K562 (cell line): ENCODE measurements around the gene CTCF. TPM values are rescaled to one million over a fixed set of nuclear protein-coding genes. Genes with fewer than 3 reads are reported as not detected.

Experiments used
- ATAC-seq: fragments of 200-7000 bp; cut with Tn5 transposase; 3 replicates; pipeline ENCODE4 v1.9.1; 2020; ENCODE audit warnings: moderate library complexity
- BruUV-seq: library from RNA; stranded (reverse); fragments of 400-500 nt; replicated peaks from 2 replicates; lab custom pipeline; 2021; lab: Mats Ljungman, UMichigan
- CTCF ChIA-PET: fragments of 300-600 bp; formaldehyde crosslinking; extraction: SDS; loops from one replicate; lab custom pipeline; 2021; ENCODE audit warnings: low intra/inter-chr PET ratio; lab: Yijun Ruan, JAX
- POLR2A ChIA-PET: fragments of 300-600, 350-650 bp; sonication (Branson Sonifier 250); formaldehyde crosslinking; extraction: SDS; loops from one replicate; lab custom pipeline; 2021; ENCODE audit warnings: antibody characterized with exemption, inconsistent platforms; lab: Yijun Ruan, JAX
- DNase-seq, 4 experiments: peaks; one replicate each; pipeline versions ENCODE4 v3.0.0 to v3.0.0-alpha.2; 2011 to 2018; ENCODE audit warnings: low spot score in 3 of 4, mixed read lengths in 3 of 4; ENCODE audit errors: extremely low read depth in 1 of 4
- FAIRE-seq: peaks from 2 replicates; lab custom pipeline; 2011; peaks lifted over from hg19 to GRCh38; lab: Jason Lieb, UNC
- H2AFZ ChIP-seq: 2 replicates; pipeline ENCODE4 v1.6.0; 2011; ENCODE audit warnings: low read depth, low read length, control low read depth, inconsistent platforms
- H3K27ac ChIP-seq: fragments of 200-600 bp; 3 replicates; pipeline ENCODE4 v1.8.0; 2011; ENCODE audit warnings: low read depth, mild to moderate bottlenecking, control low read depth, inconsistent platforms, low read length, moderate library complexity, mixed read lengths; ENCODE audit errors: extremely low read depth
- H3K27me3 ChIP-seq, 2 experiments: fragments of 300-600 bp in 1 of 2; 2 replicates in 1 of 2; 3 replicates in 1 of 2; pipeline versions ENCODE4 v1.6.0 to v1.8.0; 2011; ENCODE audit warnings: inconsistent platforms in 2 of 2, low read length in 2 of 2, mild to moderate bottlenecking in 1 of 2, mixed read lengths in 1 of 2, moderate library complexity in 1 of 2; ENCODE audit not compliant: control insufficient read depth in 2 of 2, insufficient read depth in 2 of 2
- H3K36me3 ChIP-seq: fragments of 300-600 bp; 3 replicates; pipeline ENCODE4 v1.8.0; 2011; ENCODE audit warnings: mild to moderate bottlenecking, low read length, inconsistent platforms; ENCODE audit not compliant: control insufficient read depth, insufficient read depth
- H3K4me1 ChIP-seq, 2 experiments: fragments of 200-600 bp in 1 of 2; replicated peaks in 1 of 2; 2 replicates in 1 of 2; 3 replicates in 1 of 2; pipeline versions ENCODE4 v1.5.1 to v1.8.0; 2011; ENCODE audit warnings: inconsistent platforms in 2 of 2, low read length in 2 of 2, mild to moderate bottlenecking in 1 of 2, mixed read lengths in 1 of 2, moderate library complexity in 1 of 2; ENCODE audit not compliant: control insufficient read depth in 2 of 2, insufficient read depth in 2 of 2
- H3K4me2 ChIP-seq: 2 replicates; pipeline ENCODE4 v1.6.1; 2011; ENCODE audit warnings: low read length, control low read depth, inconsistent platforms, mixed read lengths; ENCODE audit not compliant: insufficient read depth
- H3K4me3 ChIP-seq: fragments of 200-600 bp; sonication (generic), shearing (Covaris generic); 2 replicates; pipeline ENCODE4 v1.5.1; 2016; ENCODE audit warnings: control low read depth, inconsistent platforms
- H3K79me2 ChIP-seq: fragments of 200-600 bp; 3 replicates; pipeline ENCODE4 v1.8.0; 2011; ENCODE audit warnings: low read length, inconsistent platforms; ENCODE audit not compliant: control insufficient read depth, insufficient read depth
- H3K9ac ChIP-seq, 2 experiments: 2 replicates each; pipeline versions ENCODE4 v1.6.0 to v1.6.1; 2011; ENCODE audit warnings: low read depth in 2 of 2, low read length in 2 of 2, control low read depth in 1 of 2, inconsistent platforms in 1 of 2, mild to moderate bottlenecking in 1 of 2, mixed read lengths in 1 of 2; ENCODE audit not compliant: insufficient read depth in 1 of 2
- H3K9me1 ChIP-seq: one replicate; pipeline ENCODE4 v1.6.0; 2011; ENCODE audit warnings: inconsistent platforms, mild to moderate bottlenecking, low read length, moderate library complexity; ENCODE audit not compliant: control insufficient read depth, insufficient read depth
- H3K9me3 ChIP-seq: replicated peaks from 2 replicates; pipeline ENCODE4 v1.5.1; 2011; ENCODE audit warnings: low read depth, low read length, inconsistent platforms; ENCODE audit not compliant: control insufficient read depth, insufficient read depth
- H4K20me1 ChIP-seq: replicated peaks from 2 replicates; pipeline ENCODE4 v1.6.1; 2011; ENCODE audit warnings: low read length, inconsistent platforms, mixed read lengths; ENCODE audit not compliant: control insufficient read depth, insufficient read depth
- DIDO1 ChIP-seq: fragments of 450-650 bp; IDR thresholded peaks from 2 replicates; pipeline ENCODE4 v1.6.1; 2016; ENCODE audit warnings: low read depth, missing biosample characterization, missing genetic modification characterization
- DPF2 ChIP-seq: fragments of 450-650 bp; IDR thresholded peaks from 2 replicates; pipeline ENCODE4 v1.6.1; 2016
- KLF10 ChIP-seq: fragments of 250-450 bp; sonication (Bioruptor Pico); IDR thresholded peaks from 2 replicates; pipeline ENCODE4 v1.6.1; 2021; ENCODE audit warnings: matching md5 sums
- MXI1 ChIP-seq: IDR thresholded peaks from 2 replicates; pipeline ENCODE4 v1.6.1; 2011; ENCODE audit warnings: low read depth, mild to moderate bottlenecking, improper control_type of control experiment, low read length
- NCOR1 ChIP-seq: fragments of 450-650 bp; IDR thresholded peaks from 2 replicates; pipeline ENCODE4 v1.6.1; 2016; ENCODE audit warnings: mild to moderate bottlenecking, moderate library complexity
- WGBS: fragments of 100-300 bp; shearing (Covaris generic); methylation state at CpG from one replicate; pipeline ENCODE4 v1.1.6; 2016; ENCODE audit warnings: low coverage, mixed read lengths; ENCODE audit not compliant: insufficient coverage; ENCODE audit errors: missing lambda C conversion rate; 5-methylcytosine and 5-hydroxymethylcytosine counted together
- in situ Hi-C: fragments of 300-500 bp; cut with MboI; formaldehyde crosslinking; loops from 4 replicates; pipeline ENCODE4 v1.15.0; 2018; ENCODE audit warnings: inconsistent platforms, mixed read lengths
- intact Hi-C: fragments of 100-400 bp; cut with micrococcal nuclease; formaldehyde crosslinking; loops from 2 replicates; pipeline ENCODE4 v1.14.2; 2022
- polyA plus RNA-seq, 8 experiments: library from polyadenylated mRNA; depleted of rRNA in 4 of 8; stranded (reverse) in 5 of 8; unstranded in 3 of 8; fragments of >200 nt; fragmentation: Nextera tagmentation in 2 of 8; fragmentation: Illumina TruSeq in 1 of 8; extraction: Ambion mirVana in 2 of 8; extraction: Trizol in 1 of 8; gene quantifications; 2 replicates each; pipeline versions ENCODE4 v1.2.1 to v1.2.3, GENCODE V29; 2011 to 2014; ENCODE audit warnings: inconsistent platforms in 1 of 8, missing spikeins in 1 of 8
- total RNA-seq, 7 experiments: library from RNA; depleted of rRNA in 6 of 7; stranded (reverse); fragments of >200 nt in 6 of 7; fragmentation: Illumina TruSeq in 2 of 7; extraction: Trizol in 2 of 7; gene quantifications; 2 replicates each; pipeline versions ENCODE4 v1.2.1 to v1.2.3, GENCODE V29; 2011 to 2021; ENCODE audit warnings: low replicate concordance in 1 of 7
- TF ChIP-seq, protein P1 (sequence below): fragments of 450-650 bp; formaldehyde crosslinking; IDR thresholded peaks from 2 replicates; pipeline ENCODE4 v1.4.0; 2022; ENCODE audit warnings: missing genetic modification characterization
- TF ChIP-seq, protein P2 (sequence below): fragments of 250-450 bp; sonication (Bioruptor Pico); IDR thresholded peaks from 2 replicates; pipeline ENCODE4 v1.5.0; 2021

The CTCF gene
- total and polyA plus RNA-seq, 9 of the 15 experiments (the other 6 are each of a cell fraction or from before 2014, with no cell fraction given), result 7.8 to 49.2 (median 33.9) TPM

DNA sequence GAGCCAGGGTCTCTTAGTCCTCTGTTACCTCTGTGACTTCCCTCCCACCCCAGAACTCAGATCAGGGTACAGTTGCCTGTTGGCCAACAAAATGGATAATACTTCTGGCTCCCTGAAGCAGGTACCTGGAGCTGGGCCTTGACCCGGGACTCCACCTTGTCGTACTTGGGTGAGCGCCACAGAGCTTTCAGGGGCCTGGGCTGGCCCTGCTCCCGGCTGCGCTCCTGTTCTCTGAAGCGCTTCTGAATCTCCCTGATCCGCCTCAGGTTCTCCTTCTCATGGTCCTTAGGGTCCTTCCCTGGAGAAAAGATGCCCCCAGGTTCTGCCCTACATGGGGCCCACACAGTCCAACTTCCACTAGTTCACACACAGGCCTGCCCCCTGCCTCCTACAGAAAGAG lies 102.5 kb downstream of the CTCF start:
- no TSS peak for BruUV-seq
- CTCF ChIA-PET, result interaction anchor here (0.6 kb wide), 1 partner anchor 152 kb away, joined by 4 read pairs; no protein-coding TSS in a partner anchor
- Histone ChIP-seq H3K79me2 (peaks cover 4% of the 10 kb centered on the region; the same call in 2 of the 3 replicates), H3K9ac (no peak overlapping the region), H3K4me1 (peaks cover 14 to 65% of the 10 kb centered on the region in 2 experiments), H3K9me3 (no peaks in the 10 kb centered on the region), H3K27me3 (no peaks in the 10 kb centered on the region), H3K27ac (no peak overlapping the region), H2AFZ (no peak overlapping the region), H3K36me3 (peaks cover 7% of the 10 kb centered on the region; the same call in 2 of the 3 replicates), H3K4me2 (no peak overlapping the region), H4K20me1 (peaks cover 2% of the 10 kb centered on the region; the same call in 1 of the 2 replicates), H3K4me3 (no peak overlapping the region), H3K9me1 (no peaks in the 10 kb centered on the region)
- FAIRE-seq, result no peak
- intact Hi-C loops, result no loop called here
- DNase-seq, result no peak
- no peak for ATAC-seq
- POLR2A ChIA-PET, result interaction anchor here (0.6 to 1.5 kb wide), 3 partner anchors 18 to 271 kb away, joined by 3 to 6 read pairs (median 4); no protein-coding TSS in a partner anchor
- in situ Hi-C loops, result loop anchor here (5.0 kb wide), 1 partner anchor 262 kb away; no protein-coding TSS in a partner anchor
- 88% methylated on average over 7 of the region's 7 CpGs for WGBS
- TF ChIP-seq NCOR1 (no peak), KLF10 (CRISPR knock-in tag) (no peak), MXI1 (no peak), DIDO1 (tag) (no peak), DPF2 (no peak)
- TF ChIP-seq, protein P1, sequence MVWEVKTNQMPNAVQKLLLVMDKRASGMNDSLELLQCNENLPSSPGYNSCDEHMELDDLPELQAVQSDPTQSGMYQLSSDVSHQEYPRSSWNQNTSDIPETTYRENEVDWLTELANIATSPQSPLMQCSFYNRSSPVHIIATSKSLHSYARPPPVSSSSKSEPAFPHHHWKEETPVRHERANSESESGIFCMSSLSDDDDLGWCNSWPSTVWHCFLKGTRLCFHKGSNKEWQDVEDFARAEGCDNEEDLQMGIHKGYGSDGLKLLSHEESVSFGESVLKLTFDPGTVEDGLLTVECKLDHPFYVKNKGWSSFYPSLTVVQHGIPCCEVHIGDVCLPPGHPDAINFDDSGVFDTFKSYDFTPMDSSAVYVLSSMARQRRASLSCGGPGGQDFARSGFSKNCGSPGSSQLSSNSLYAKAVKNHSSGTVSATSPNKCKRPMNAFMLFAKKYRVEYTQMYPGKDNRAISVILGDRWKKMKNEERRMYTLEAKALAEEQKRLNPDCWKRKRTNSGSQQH (CRISPR knock-in tag), result no peak
- TF ChIP-seq, protein P2, sequence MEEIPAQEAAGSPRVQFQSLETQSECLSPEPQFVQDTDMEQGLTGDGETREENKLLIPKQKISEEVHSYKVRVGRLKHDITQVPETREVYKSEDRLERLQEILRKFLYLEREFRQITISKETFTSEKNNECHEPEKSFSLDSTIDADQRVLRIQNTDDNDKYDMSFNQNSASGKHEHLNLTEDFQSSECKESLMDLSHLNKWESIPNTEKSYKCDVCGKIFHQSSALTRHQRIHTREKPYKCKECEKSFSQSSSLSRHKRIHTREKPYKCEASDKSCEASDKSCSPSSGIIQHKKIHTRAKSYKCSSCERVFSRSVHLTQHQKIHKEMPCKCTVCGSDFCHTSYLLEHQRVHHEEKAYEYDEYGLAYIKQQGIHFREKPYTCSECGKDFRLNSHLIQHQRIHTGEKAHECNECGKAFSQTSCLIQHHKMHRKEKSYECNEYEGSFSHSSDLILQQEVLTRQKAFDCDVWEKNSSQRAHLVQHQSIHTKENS (CRISPR knock-in tag), result no peak
